Stomach smooth muscle (tissue), 2 donors: Measurements from ENCODE around the gene AAMP.

Experiments used
- H3K27ac ChIP-seq: one replicate; pipeline ENCODE4 v1.7.0; 2013; ENCODE audit warnings: mild to moderate bottlenecking, low read length, inconsistent platforms
- H3K27me3 ChIP-seq, 2 donors: one replicate each; pipeline ENCODE4 v1.7.0; 2013; ENCODE audit warnings: low read length in 2 of 2; ENCODE audit not compliant: insufficient read depth in 2 of 2, control insufficient read depth in 1 of 2
- H3K36me3 ChIP-seq, 2 donors: one replicate each; pipeline ENCODE4 v1.7.0; 2013; ENCODE audit warnings: low read length in 2 of 2; ENCODE audit not compliant: control insufficient read depth in 2 of 2, insufficient read depth in 2 of 2
- H3K4me1 ChIP-seq: one replicate; pipeline ENCODE4 v1.7.0; 2013; ENCODE audit warnings: low read length; ENCODE audit not compliant: control insufficient read depth, insufficient read depth
- H3K4me3 ChIP-seq, 2 donors: one replicate each; pipeline ENCODE4 v1.7.0; 2013; ENCODE audit warnings: low read length in 2 of 2
- H3K9ac ChIP-seq, 2 donors: one replicate each; pipeline ENCODE4 v1.7.0; 2013; ENCODE audit warnings: low read length in 2 of 2, mild to moderate bottlenecking in 1 of 2
- H3K9me3 ChIP-seq, 2 donors: one replicate each; pipeline ENCODE4 v1.7.0; 2013; ENCODE audit warnings: low read length in 2 of 2; ENCODE audit not compliant: control insufficient read depth in 2 of 2
- donor health status: healthy.
- donor health status: Pancreatic carcinoma.

Gene AAMP

GRCh38 chr2:218307415-218308090, 37.6 kb upstream of the AAMP start:
- H3K27ac ChIP-seq: no peak overlapping the region
- no peaks in the 10 kb centered on the region for H3K4me1 ChIP-seq
- no peak overlapping the region for H3K9ac ChIP-seq
- no peaks in the 10 kb centered on the region for H3K36me3 ChIP-seq
- H3K9me3 ChIP-seq: no peaks in the 10 kb centered on the region
- H3K4me3 ChIP-seq: no peak overlapping the region
- no peaks in the 10 kb centered on the region for H3K27me3 ChIP-seq

GRCh38 chr2:218306184-218306920, 36.4 kb upstream of the AAMP start:
- H3K27ac ChIP-seq: no peak overlapping the region
- no peaks in the 10 kb centered on the region for H3K36me3 ChIP-seq
- no peak overlapping the region for H3K4me3 ChIP-seq
- no peaks in the 10 kb centered on the region for H3K9me3 ChIP-seq
- no peaks in the 10 kb centered on the region for H3K4me1 ChIP-seq
- H3K27me3 ChIP-seq: no peaks in the 10 kb centered on the region
- no peak overlapping the region for H3K9ac ChIP-seq

- no peak overlapping the region for H3K9ac ChIP-seq
- H3K4me3 ChIP-seq: no peak overlapping the region
- H3K27ac ChIP-seq: no peak overlapping the region
Measured at GRCh38 chr2:218305383-218305782, 35.4 kb upstream of the AAMP start.

GRCh38 chr2:218301176-218301819, 31.4 kb upstream of the AAMP start:
- no peaks in the 10 kb centered on the region for H3K36me3 ChIP-seq
- no peaks in the 10 kb centered on the region for H3K9me3 ChIP-seq
- no peak overlapping the region for H3K27ac ChIP-seq
- H3K4me3 ChIP-seq: no peak overlapping the region
- H3K9ac ChIP-seq: no peak overlapping the region
- no peaks in the 10 kb centered on the region for H3K4me1 ChIP-seq
- no peaks in the 10 kb centered on the region for H3K27me3 ChIP-seq

More at GRCh38 chr2:218305383-218305782, 35.4 kb upstream of the AAMP start:
- H3K36me3 ChIP-seq: no peaks in the 10 kb centered on the region
- H3K4me1 ChIP-seq: no peaks in the 10 kb centered on the region
- H3K9me3 ChIP-seq: no peaks in the 10 kb centered on the region
- no peaks in the 10 kb centered on the region for H3K27me3 ChIP-seq

- Histone ChIP-seq H3K9ac (no peak overlapping the region), H3K27ac (no peak overlapping the region), H3K9me3 (no peaks in the 10 kb centered on the region), H3K36me3 (no peaks in the 10 kb centered on the region), H3K4me1 (no peaks in the 10 kb centered on the region), H3K4me3 (no peak overlapping the region), H3K27me3 (no peaks in the 10 kb centered on the region)
Measured at GRCh38 chr2:218300141-218300540, 30.2 kb upstream of the AAMP start.

- Histone ChIP-seq H3K9ac (no peak overlapping the region), H3K4me3 (no peak overlapping the region), H3K27ac (no peak overlapping the region), H3K27me3 (no peaks in the 10 kb centered on the region), H3K9me3 (no peaks in the 10 kb centered on the region), H3K4me1 (no peaks in the 10 kb centered on the region), H3K36me3 (no peaks in the 10 kb centered on the region)
Measured at GRCh38 chr2:218298314-218298875, 28.5 kb upstream of the AAMP start.

- no peak overlapping the region for H3K9ac ChIP-seq
- no peaks in the 10 kb centered on the region for H3K4me1 ChIP-seq
- no peaks in the 10 kb centered on the region for H3K27me3 ChIP-seq
- no peaks in the 10 kb centered on the region for H3K36me3 ChIP-seq
- H3K27ac ChIP-seq: no peak overlapping the region
- no peak overlapping the region for H3K4me3 ChIP-seq
- no peaks in the 10 kb centered on the region for H3K9me3 ChIP-seq
Measured at GRCh38 chr2:218296847-218297246, 26.9 kb upstream of the AAMP start.

GRCh38 chr2:218296200-218296599, 26.3 kb upstream of the AAMP start:
- H3K27me3 ChIP-seq: no peaks in the 10 kb centered on the region
- H3K9me3 ChIP-seq: no peaks in the 10 kb centered on the region
- H3K4me3 ChIP-seq: no peak overlapping the region
- no peaks in the 10 kb centered on the region for H3K36me3 ChIP-seq
- H3K27ac ChIP-seq: no peak overlapping the region
- peaks cover 2% of the 10 kb centered on the region for H3K4me1 ChIP-seq
- no peak overlapping the region for H3K9ac ChIP-seq

GRCh38 chr2:218295029-218295428, 25.1 kb upstream of the AAMP start:
- no peaks in the 10 kb centered on the region for H3K36me3 ChIP-seq
- peaks cover 14% of the 10 kb centered on the region for H3K4me1 ChIP-seq
- no peak overlapping the region for H3K4me3 ChIP-seq
- no peak overlapping the region for H3K9ac ChIP-seq
- H3K9me3 ChIP-seq: no peaks in the 10 kb centered on the region
- no peak overlapping the region for H3K27ac ChIP-seq
- H3K27me3 ChIP-seq: no peaks in the 10 kb centered on the region

GRCh38 chr2:218294430-218295022, 24.6 kb upstream of the AAMP start:
- Histone ChIP-seq H3K4me1 (peaks cover 19% of the 10 kb centered on the region), H3K9me3 (no peaks in the 10 kb centered on the region), H3K36me3 (no peaks in the 10 kb centered on the region), H3K27ac (no peak overlapping the region), H3K4me3 (no peak overlapping the region), H3K9ac (no peak overlapping the region), H3K27me3 (no peaks in the 10 kb centered on the region)
